ENCODE data around the gene ARHGAP26. TPM values are rescaled to one million over a fixed set of nuclear protein-coding genes. Genes with fewer than 3 reads are reported as not detected.

Gene ARHGAP26
- total and polyA plus RNA-seq, 2 of the 4 experiments (the other 2 are of a cell fraction), result 0.54 to 0.56 TPM

- Histone ChIP-seq H3K23ac (ENCODE audit: low read depth, low read length) (peak overlapping the region; percentile 5), H3K27ac (ENCODE audit: insufficient read depth, low read length) (peak overlapping the region; percentile 78), H3K4ac (ENCODE audit: low read depth, low read length) (peak overlapping the region; percentile 91), H2AFZ (replicated peaks; ENCODE audit: low read length, poor library complexity) (peak overlapping the region; percentile 66), H2AK9ac (replicated peaks; ENCODE audit: low read depth, low read length, poor library complexity) (peak overlapping the region; percentile 0), H2AK5ac (ENCODE audit: low read depth, low read length) (peak overlapping the region; percentile 17), H3K9me3 (ENCODE audit: control insufficient read depth, insufficient read depth, low read length) (no peaks in the 10 kb centered on the region), H3K9me1 (ENCODE audit: insufficient read depth, low read length) (peaks cover 29% of the 10 kb centered on the region), H3K14ac (replicated peaks; ENCODE audit: low read depth, low read length) (peak overlapping the region; percentile 21), H3K4me2 (ENCODE audit: low read depth, low read length) (peak overlapping the region; percentile 39), H2BK120ac (ENCODE audit: low read depth, low read length) (peak overlapping the region; percentile 94), H4K5ac (ENCODE audit: low read depth, low read length) (peak overlapping the region; percentile 57), H4K91ac (ENCODE audit: insufficient read depth, low read depth, low read length) (peak overlapping the region; percentile 94), H3K4me3 (ENCODE audit: insufficient read depth, low read depth, low read length) (no peak overlapping the region), H2BK20ac (ENCODE audit: low read depth, low read length) (peak overlapping the region; percentile 89), H3K56ac (ENCODE audit: extremely low read depth, insufficient read depth, low read length) (peak overlapping the region; percentile 73), H3K18ac (ENCODE audit: low read depth, low read length) (peak overlapping the region; percentile 65), H3K4me1 (ENCODE audit: control insufficient read depth, insufficient read depth, low read length) (peaks cover 38% of the 10 kb centered on the region), H3K36me3 (ENCODE audit: control insufficient read depth, insufficient read depth, low read length) (no peaks in the 10 kb centered on the region), H2BK15ac (ENCODE audit: low read depth, low read length) (peak overlapping the region; percentile 53), H4K8ac (ENCODE audit: low read depth in 2 of 2, low read length in 2 of 2) (peak overlapping the region; percentile 36 to 90), H3K79me1 (ENCODE audit: low read depth in 1 of 2, low read length in 2 of 2) (peaks cover 0 to 11% of the 10 kb centered on the region in 2 experiments; a peak in 2 of 4 replicates), H2BK5ac (ENCODE audit: low read depth, low read length, poor library complexity, severe bottlenecking) (peak overlapping the region; percentile 76), H4K20me1 (ENCODE audit: insufficient read depth, low read length) (no peaks in the 10 kb centered on the region), H3K9ac (ENCODE audit: low read depth, low read length) (peak overlapping the region; percentile 4), H3K27me3 (ENCODE audit: control insufficient read depth, insufficient read depth, low read length) (no peaks in the 10 kb centered on the region)
- POLR2A ChIA-PET (ENCODE audit: unreplicated experiment), result interaction anchor here (0.6 kb wide), 1 partner anchor 310 kb away, joined by 9 read pairs; no protein-coding TSS in a partner anchor
- dilution Hi-C loops (cut with HindIII; ENCODE audit: low sequenced_read_pairs, unreplicated experiment), result no loop called here
- in situ Hi-C loops (cut with MboI; ENCODE audit: low sequenced_read_pairs), result no loop called here
- CTCF ChIA-PET, result interaction anchor here (0.8 kb wide), 1 partner anchor 323 kb away, joined by 3 read pairs; no protein-coding TSS in a partner anchor
- peak; percentile 86 for ATAC-seq (ENCODE audit: low read depth)
- intact Hi-C loops (cut with micrococcal nuclease), result loop anchor here (2.0 to 5.0 kb wide), 3 partner anchors 37 to 241 kb away; no protein-coding TSS in a partner anchor
- WGBS, 2 experiments (ENCODE audit: extremely low coverage in 2 of 2, insufficient read length in 1 of 2), result 54% methylated on average over 8 of the region's 16 CpGs; no CpG with 5 or more reads in 1 of the 2 experiments
- DNase-seq, result peak; percentile 98
- BruUV-seq (replicated peaks), result no TSS peak
- no peak for TF ChIP-seq CHD1 (IDR thresholded peaks at IDR 0.05; ENCODE audit: low read depth, low read length)
- TF ChIP-seq USF2 (IDR thresholded peaks at IDR 0.05; ENCODE audit: low read depth, low read length), result no peak
- TF ChIP-seq FOS (IDR thresholded peaks at IDR 0.05; ENCODE audit: low read depth, low read length), result peak; percentile 75
- TF ChIP-seq RFX5 (IDR thresholded peaks at IDR 0.05; ENCODE audit: low read depth, low read length), result no peak
- peak; percentile 67; the same call in 1 of the 2 replicates for TF ChIP-seq POLR2A (IDR thresholded peaks at IDR 0.05; ENCODE audit: low read depth, low read length)
- TF ChIP-seq ELK1 (IDR thresholded peaks at IDR 0.05; ENCODE audit: borderline replicate concordance, low read depth, low read length), result no peak
- TF ChIP-seq MAFK (IDR thresholded peaks at IDR 0.05; ENCODE audit: low read depth, low read length), result no peak
- no peak for TF ChIP-seq CTCF (conservative IDR thresholded peaks at IDR 0.05; ENCODE audit: low read depth, low read length)
- 0 out of 2 replicates have a peak, but pooled peaks have one; percentile 33 for TF ChIP-seq BHLHE40 (IDR thresholded peaks at IDR 0.05; ENCODE audit: low read depth, low read length)
- 0 out of 2 replicates have a peak, but pooled peaks have one; percentile 6 for TF ChIP-seq CEBPB (IDR thresholded peaks at IDR 0.05; ENCODE audit: low read depth, low read length)
- peak; percentile 28; the same call in 1 of the 2 replicates for TF ChIP-seq SMC3 (IDR thresholded peaks at IDR 0.05; ENCODE audit: low read depth, low read length)
- TF ChIP-seq MXI1 (IDR thresholded peaks at IDR 0.05; ENCODE audit: borderline replicate concordance, low read depth, low read length), result no peak
- TF ChIP-seq RCOR1 (IDR thresholded peaks at IDR 0.05; ENCODE audit: insufficient replicate concordance, low read length), result peak; percentile 77
Observed at GRCh38 chr5:143244000-143244736, 474.0 kb downstream of the ARHGAP26 start.
